Stomach (tissue), 4 donors: ENCODE results near the gene UAP1L1.

Experiments used
- EP300 ChIP-seq: sonication (generic); formaldehyde crosslinking; IDR thresholded peaks from one replicate; pipeline ENCODE4 v1.6.1; 2017; ENCODE audit warnings: antibody characterized with exemption
- POLR2A ChIP-seq, 4 donors: fragments of 450-650 bp; IDR thresholded peaks; one replicate each; pipeline ENCODE4 v1.6.1; 2016; ENCODE audit warnings: antibody characterized with exemption in 4 of 4, control low read depth in 2 of 4, mild to moderate bottlenecking in 1 of 4, moderate library complexity in 1 of 4
- POLR2AphosphoS5 ChIP-seq, 3 donors: sonication (generic); formaldehyde crosslinking; IDR thresholded peaks; one replicate each; pipeline ENCODE4 v1.6.1; 2016; ENCODE audit warnings: antibody characterized with exemption in 3 of 3
- TF ChIP-seq, protein P1 (sequence below), 7 experiments: fragments of 450-650 bp in 4 of 7; fragments of 200-600 bp in 3 of 7; sonication (generic) in 3 of 7; IDR thresholded peaks; one replicate each; pipeline ENCODE4 v1.5.1; 2016 to 2019; ENCODE audit warnings: antibody characterized with exemption in 7 of 7, control low read depth in 2 of 7, mild to moderate bottlenecking in 1 of 7

DNA sequence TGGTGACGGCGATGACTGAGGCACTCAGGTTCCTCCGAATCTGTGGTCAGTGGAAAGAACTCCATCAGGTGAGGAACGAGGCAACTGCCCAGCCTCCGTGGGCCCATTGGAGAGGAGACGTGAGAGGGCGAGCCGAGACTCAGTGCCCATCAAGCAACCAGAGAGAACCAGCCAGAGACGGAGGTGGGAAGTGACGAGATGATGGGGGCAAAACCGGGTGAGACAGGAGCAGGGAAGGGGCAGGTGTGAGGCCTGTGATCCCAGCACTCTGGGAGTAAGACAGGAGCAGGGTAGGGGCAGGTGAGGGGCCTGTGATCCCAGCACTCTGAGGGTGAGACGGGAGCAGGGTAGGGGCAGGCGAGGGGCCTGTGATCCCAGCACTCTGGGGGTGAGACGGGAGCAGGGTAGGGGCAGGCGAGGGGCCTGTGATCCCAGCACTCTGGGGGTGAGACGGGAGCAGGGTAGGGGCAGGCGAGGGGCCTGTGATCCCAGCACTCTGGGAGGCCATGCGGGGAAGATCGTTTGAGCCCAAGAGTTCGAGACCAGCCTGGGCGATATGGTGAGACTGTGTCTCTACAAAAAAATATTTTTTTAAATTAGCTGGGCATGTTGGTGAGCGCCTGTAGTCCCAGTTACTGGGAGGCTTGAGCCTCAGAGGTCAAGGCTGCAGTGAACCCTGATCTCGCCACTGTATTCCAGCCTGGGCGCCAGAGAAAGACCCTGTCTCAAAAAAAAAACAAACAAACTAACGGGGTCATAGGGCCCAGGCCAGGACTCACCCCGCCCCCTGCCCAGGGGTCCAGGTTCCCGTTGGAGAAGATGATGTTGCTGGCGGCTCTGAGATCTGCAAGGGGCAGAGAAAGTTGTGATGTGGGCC lies 33.8 kb downstream of the UAP1L1 start:
- TF ChIP-seq, protein P1, sequence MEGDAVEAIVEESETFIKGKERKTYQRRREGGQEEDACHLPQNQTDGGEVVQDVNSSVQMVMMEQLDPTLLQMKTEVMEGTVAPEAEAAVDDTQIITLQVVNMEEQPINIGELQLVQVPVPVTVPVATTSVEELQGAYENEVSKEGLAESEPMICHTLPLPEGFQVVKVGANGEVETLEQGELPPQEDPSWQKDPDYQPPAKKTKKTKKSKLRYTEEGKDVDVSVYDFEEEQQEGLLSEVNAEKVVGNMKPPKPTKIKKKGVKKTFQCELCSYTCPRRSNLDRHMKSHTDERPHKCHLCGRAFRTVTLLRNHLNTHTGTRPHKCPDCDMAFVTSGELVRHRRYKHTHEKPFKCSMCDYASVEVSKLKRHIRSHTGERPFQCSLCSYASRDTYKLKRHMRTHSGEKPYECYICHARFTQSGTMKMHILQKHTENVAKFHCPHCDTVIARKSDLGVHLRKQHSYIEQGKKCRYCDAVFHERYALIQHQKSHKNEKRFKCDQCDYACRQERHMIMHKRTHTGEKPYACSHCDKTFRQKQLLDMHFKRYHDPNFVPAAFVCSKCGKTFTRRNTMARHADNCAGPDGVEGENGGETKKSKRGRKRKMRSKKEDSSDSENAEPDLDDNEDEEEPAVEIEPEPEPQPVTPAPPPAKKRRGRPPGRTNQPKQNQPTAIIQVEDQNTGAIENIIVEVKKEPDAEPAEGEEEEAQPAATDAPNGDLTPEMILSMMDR (IDR thresholded peaks at IDR 0.05), result no peak
- TF ChIP-seq POLR2A (IDR thresholded peaks at IDR 0.05) (no peak), POLR2AphosphoS5 (IDR thresholded peaks at IDR 0.05) (no peak), EP300 (no peak)
